ENCODE results near the gene LRRC4C.

Gene LRRC4C

GRCh38 chr11:41419901-41420300 is 39.6 kb downstream of the LRRC4C start:
- DNase-seq (ENCODE audit: extremely low read depth in 1 of 2, low read depth in 1 of 2): no peak

GRCh38 chr11:41414771-41415440 is 44.5 kb downstream of the LRRC4C start:
- DNase-seq (ENCODE audit: extremely low read depth in 1 of 2, low read depth in 1 of 2): no peak

GRCh38 chr11:41413843-41414242 is 45.6 kb downstream of the LRRC4C start:
- no peak for DNase-seq (ENCODE audit: extremely low read depth in 1 of 2, low read depth in 1 of 2)

- no peak for DNase-seq (ENCODE audit: extremely low read depth in 1 of 2, low read depth in 1 of 2)
These were observed 53.6 kb downstream of the LRRC4C start for GRCh38 chr11:41405812-41406211.

GRCh38 chr11:41404109-41404508 is 55.3 kb downstream of the LRRC4C start:
- no peak for DNase-seq (ENCODE audit: extremely low read depth in 1 of 2, low read depth in 1 of 2)

- DNase-seq (ENCODE audit: extremely low read depth in 1 of 2, low read depth in 1 of 2): no peak
These were observed 56.0 kb downstream of the LRRC4C start for GRCh38 chr11:41403458-41403857.

GRCh38 chr11:41400819-41401382 is 58.6 kb downstream of the LRRC4C start:
- DNase-seq (ENCODE audit: extremely low read depth in 1 of 2, low read depth in 1 of 2): no peak

- DNase-seq (ENCODE audit: extremely low read depth in 1 of 2, low read depth in 1 of 2): no peak
These were observed 59.3 kb downstream of the LRRC4C start for GRCh38 chr11:41400124-41400523.

- DNase-seq (ENCODE audit: extremely low read depth in 1 of 2, low read depth in 1 of 2): no peak
These were observed 60.1 kb downstream of the LRRC4C start for GRCh38 chr11:41399323-41399722.

- no peak for DNase-seq (ENCODE audit: extremely low read depth in 1 of 2, low read depth in 1 of 2)
These were observed 61.3 kb downstream of the LRRC4C start for GRCh38 chr11:41398175-41398574.

- DNase-seq (ENCODE audit: extremely low read depth in 1 of 2, low read depth in 1 of 2): no peak
These were observed 64.8 kb downstream of the LRRC4C start for GRCh38 chr11:41394521-41395195.

GRCh38 chr11:41392596-41392995 is 66.9 kb downstream of the LRRC4C start:
- no peak for DNase-seq (ENCODE audit: extremely low read depth in 1 of 2, low read depth in 1 of 2)

GRCh38 chr11:41389623-41390130 is 69.8 kb downstream of the LRRC4C start:
- DNase-seq (ENCODE audit: extremely low read depth in 1 of 2, low read depth in 1 of 2): no peak

- DNase-seq (ENCODE audit: extremely low read depth in 1 of 2, low read depth in 1 of 2): no peak
These were observed 75.1 kb downstream of the LRRC4C start for GRCh38 chr11:41384329-41384728.

GRCh38 chr11:41383768-41384167 is 75.7 kb downstream of the LRRC4C start:
- no peak for DNase-seq (ENCODE audit: extremely low read depth in 1 of 2, low read depth in 1 of 2)

GRCh38 chr11:41382927-41383326 is 76.5 kb downstream of the LRRC4C start:
- DNase-seq (ENCODE audit: extremely low read depth in 1 of 2, low read depth in 1 of 2): no peak

- DNase-seq (ENCODE audit: extremely low read depth in 1 of 2, low read depth in 1 of 2): no peak
These were observed 80.4 kb downstream of the LRRC4C start for GRCh38 chr11:41379084-41379483.

- DNase-seq (ENCODE audit: extremely low read depth in 1 of 2, low read depth in 1 of 2): no peak
These were observed 81.6 kb downstream of the LRRC4C start for GRCh38 chr11:41377709-41378394.

GRCh38 chr11:41351825-41352224 is 107.6 kb downstream of the LRRC4C start:
- no peak for DNase-seq (ENCODE audit: extremely low read depth in 1 of 2, low read depth in 1 of 2)

GRCh38 chr11:41346042-41346441 is 113.4 kb downstream of the LRRC4C start:
- DNase-seq (ENCODE audit: extremely low read depth in 1 of 2, low read depth in 1 of 2): no peak

All from activated CD8-positive, alpha-beta memory T cell treated with anti-CD3 and anti-CD28 coated beads for 1 hour (primary cell).